GM21381 (cell line): ENCODE measurements around the gene DOCK10.
"Not testable (repeated sequence)": the region's sequence is repeated elsewhere in the genome, so short reads cannot be mapped to it uniquely, and the experiment has no call there.

ENCODE experiments used
- ATAC-seq: cut with Tn5 transposase; IDR thresholded peaks from one replicate; pipeline ENCODE4 v1.9.1; 2021; ENCODE audit warnings: mild to moderate bottlenecking, moderate library complexity; ENCODE audit not compliant: unreplicated experiment

Gene DOCK10

DNA sequence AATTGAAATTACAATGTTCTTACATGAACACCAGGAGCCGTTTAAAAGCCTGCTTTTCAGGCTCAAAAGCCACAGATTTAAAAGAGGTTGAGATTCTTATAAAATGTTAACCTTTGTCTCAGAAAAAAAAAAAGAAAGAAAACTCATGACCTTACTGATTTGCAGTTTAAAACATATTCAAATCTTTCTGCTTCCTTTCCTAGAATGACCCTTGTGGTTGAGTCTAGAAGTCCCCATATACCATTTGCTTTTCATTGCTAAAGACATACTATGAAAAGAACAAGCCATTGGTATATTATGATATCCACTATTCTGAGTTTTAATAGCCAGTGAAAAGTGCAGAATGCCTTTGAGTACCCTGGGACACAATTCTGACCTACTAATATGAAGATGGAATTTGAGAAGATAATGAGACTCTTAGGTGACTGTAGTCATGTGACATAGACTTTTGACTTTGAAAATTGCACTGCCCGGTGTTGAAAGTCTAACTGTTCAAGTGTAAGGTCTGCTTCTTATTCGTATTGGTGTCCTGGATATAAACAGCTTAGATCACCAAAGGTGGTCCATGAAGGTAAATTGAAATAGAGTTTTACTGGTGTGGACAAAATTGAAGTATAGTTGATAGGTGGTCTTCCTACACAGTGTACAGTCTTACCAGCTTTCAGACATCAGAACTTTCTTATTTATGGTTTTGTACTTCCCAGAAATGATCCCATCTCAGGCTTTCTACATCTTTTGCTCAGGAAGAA is 117.0 kb downstream of the DOCK10 start:
- peak; percentile 29 for ATAC-seq

DNA sequence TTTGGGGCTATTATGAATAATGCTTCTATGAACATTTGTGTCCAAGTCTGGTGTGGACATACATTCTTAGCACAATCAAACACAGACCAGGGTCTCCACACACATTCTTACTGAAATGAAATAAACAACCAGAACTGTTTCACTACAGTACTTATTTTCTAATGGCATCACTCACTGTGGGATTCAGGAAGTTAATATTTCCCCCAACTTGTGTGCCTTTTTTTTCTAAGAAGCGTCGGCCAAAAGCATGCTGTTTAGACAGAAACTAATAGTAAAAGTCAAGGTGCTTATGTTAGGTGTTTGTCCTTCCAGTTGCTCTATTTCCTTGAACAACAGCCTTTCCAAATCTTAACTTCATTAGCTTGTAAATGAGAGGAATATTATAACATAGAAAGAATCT is 117.6 kb downstream of the DOCK10 start:
- ATAC-seq: no peak

DNA sequence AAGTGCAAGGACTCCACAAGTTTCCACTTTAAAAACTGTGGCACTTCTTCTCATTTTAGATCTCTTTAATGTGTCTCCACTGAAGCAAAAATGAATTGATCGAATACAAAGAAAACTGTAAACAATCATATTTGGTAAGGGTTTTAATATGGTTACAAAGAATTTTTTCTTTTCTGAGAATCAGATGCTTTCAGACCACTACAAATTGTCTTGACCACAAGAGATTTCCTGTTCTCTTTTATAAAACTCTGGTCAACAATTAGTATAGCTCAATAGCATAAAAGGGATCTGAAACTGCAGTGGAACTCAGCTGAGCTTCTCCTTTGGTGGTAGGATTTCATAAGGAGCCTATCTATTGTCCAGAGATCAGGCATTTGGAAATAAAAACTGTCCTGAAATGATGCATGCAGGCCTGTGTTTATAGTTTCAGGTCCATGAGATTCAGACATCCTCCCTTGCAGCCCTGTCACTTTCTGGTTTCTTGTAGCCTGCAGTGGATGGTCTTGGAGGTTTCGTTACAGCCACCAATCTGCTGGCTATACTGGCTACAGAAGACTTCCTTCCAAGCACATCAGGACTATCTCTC is 120.0 kb downstream of the DOCK10 start:
- peak; percentile 69 for ATAC-seq

DNA sequence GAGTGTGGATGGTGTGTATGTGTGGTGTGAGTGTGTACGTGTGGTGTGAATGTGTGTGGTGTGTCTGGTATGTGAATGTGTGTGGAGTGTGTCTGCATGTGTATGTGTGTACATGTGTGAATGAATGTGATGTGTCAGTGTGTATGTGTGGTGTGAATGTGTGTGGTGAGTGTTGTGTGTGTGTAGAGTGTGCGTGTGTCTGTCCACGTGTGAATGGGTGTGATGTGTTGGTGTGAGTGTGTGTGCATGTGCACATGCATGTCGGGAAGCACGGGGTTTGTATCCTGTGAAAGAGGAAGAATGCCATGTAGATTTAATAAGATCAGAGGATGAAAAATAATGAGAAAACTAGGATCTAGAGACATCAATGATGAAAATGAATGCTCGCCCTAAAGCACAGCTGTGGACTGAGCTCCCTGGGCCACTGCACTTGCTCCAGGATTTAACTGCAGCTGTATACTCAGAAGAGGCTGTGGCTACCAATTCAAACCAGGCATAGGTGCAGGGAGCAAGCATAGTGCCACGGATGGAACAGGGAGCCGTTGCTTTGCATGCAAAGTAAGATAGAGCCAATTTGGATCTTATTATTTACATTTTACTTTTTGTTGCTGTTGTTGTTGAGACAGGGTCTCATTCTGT is 122.7 kb downstream of the DOCK10 start:
- ATAC-seq: no peak

DNA sequence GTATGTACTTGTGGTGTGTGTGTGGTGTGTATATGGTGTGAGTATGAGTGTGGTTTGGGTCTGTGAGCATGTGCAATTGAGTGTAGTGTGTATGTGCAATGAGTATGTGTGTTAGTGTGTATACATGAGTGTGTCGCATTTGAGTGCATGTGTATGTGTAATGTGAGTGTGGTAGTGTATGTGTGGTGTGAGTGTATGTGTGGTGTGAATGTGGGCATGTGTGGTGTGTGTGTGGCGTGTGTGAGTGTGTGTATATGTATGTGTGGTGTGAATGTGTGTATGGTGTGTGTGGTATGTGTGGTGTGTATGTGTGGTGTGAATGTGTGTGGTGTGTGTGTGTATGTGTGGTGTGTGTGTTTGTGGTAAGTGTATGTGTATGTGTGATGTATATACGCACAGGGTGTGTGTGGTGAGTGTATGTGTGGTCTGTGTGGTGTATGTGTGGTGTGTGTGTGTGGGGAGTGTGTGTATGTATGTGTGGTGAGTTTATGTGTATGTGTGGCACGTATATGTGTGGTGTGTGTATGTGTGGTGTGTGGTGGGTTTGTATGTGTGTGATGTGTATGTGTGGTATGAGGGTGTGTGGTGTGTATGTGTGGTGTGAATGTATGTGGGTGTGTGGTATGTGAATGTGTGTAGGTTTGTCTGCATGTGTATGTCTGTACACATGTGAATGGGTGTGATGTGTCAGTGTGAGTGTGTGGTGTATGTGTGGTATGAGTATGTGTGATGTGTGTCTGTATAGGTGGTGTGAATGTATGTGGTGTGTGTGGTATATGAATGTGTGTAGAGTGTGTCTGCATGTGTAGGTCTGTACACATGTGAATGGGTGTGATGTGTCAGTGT is 123.4 kb downstream of the DOCK10 start:
- ATAC-seq: no peak

DNA sequence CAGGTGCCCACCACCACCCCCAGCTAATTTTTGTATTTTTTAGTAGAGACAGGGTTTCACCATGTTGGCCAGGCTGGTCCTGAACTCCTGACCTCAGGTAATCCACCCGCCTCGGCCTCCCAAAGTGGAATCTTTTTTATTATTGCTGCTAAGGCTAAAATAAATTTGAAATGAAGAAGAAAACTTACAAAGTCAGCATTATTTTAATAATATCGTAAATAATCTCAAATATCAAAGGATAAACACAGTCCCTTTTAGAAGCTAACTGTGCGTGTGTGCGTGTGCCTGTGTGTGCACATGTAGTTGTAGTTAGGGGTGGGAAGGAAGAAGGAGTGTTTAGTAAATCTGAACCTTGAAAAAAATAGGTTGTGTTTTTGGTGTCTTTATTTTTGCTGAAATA is 125.0 kb downstream of the DOCK10 start:
- not testable (repeated sequence) for ATAC-seq

DNA sequence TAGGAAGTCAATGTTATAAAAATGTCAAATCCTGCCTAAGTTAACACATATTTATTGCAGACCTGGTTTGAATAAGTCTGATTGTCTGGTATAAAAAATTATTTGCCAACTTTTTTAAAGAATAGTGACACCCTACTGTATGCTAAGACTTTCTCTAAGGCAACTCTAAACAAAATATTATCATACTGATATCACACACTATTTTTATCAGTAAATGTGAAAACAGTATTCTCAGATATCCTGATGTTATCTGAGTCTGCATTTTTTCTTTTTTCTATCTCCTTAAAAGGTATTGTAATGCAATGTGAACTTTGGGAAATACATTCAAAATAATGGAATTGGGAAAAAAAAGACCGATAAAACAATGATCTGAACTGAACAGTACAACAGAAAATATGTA is 127.1 kb downstream of the DOCK10 start:
- no peak for ATAC-seq

DNA sequence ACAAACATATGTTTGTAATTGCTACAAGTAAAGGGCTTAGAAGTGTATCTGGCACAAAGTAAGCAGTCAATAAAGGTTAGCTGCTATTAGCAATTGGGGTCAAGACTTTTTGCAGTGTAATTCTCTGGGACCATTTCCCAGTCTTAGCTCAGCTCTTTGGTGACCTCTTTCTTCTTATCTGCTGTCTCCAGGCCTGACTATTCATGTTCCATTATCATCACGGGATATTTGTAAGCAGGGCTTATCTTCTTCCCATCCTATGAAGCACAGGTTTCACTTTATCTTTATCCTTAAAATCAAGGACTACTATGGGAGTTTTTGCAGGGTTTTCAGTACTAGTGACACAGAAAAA is 131.7 kb downstream of the DOCK10 start:
- ATAC-seq: peak; percentile 17

DNA sequence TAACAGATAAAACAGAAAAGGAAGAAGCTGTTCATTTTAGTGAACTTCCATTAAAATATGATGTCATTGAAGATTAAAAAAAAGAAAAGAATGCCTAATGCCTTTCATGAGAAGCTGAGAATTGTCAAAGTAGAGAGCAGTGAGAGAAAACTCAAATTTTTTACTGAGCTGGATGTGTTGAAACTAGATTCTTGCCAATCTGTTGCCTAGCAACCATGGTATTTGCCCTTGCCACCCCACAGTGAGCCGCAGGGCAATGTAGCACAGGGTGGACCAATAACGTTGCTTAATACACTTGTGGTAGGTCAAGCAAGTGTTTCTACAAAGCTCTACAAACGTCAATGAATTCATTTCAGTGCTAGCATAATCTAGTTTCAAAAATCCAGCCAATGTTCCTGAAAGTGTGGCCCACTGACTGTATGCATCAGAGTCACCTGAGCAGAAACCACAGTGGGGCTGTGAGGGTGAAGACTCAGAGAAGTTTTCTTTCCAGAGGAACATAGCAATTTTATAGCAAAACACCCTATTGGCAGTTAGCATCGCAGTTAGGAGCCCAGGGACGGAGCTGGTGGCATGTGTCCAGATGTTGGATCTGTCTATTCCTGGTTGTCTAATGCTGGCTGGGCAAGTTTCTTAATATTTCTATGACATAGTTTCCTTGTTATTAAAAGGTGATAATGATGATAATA is 132.2 kb downstream of the DOCK10 start:
- ATAC-seq: peak; percentile 68

DNA sequence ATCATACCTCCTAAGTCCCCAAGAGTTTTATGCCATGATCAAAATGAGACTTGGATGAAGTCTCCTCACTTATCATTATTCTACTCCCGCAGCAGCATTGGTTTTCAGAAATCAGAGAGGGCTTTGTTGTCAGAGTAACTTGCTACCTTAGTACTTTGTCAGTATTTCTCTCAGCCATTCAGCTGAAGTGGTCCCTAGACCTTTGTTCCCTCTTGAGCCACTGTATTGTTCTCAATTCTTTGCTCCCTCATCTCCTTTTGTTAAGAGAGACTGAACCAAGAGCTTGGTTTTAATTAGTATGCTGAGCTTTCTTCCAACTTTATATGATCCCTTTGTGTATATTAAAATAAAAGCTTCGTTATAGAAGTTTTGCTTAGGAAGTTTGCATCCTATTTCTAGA is 133.4 kb downstream of the DOCK10 start:
- no peak for ATAC-seq

DNA sequence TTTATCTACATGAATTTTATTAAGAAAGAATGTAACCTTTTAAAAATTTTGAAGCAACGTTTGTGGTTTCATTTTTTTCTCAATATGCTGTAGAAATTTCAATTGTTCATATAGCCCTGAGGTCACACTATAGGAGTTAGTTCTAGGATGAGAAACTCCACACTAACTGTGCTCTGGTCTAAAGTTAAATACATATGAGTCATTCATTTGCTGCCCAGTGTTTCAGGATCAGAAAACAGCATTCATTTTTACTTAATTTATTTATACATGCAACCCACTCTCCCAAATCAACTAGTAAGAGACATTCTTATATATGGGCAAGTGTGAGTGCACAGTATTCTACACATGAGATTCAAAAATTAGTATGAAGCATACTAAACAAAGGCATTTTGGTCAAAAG is 137.9 kb downstream of the DOCK10 start:
- no peak for ATAC-seq

DNA sequence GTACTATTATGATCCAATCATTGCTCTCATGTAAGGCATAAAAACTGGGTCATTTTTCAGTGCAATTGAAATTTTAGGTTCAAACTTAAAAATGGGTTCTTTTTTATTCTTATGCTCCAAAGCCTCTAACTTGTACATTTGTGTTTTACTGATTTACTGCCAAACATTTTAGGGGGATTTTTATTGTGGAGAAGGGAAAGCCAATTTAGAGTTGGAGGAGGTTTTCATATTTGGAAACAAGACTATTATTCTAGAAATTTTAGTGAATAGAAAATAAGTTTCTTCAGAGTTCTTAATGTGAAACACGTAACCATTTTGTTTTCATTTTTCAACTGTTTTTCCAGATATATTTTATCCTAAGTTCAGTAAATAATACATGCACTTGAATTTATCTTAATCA is 138.6 kb downstream of the DOCK10 start:
- ATAC-seq: no peak

DNA sequence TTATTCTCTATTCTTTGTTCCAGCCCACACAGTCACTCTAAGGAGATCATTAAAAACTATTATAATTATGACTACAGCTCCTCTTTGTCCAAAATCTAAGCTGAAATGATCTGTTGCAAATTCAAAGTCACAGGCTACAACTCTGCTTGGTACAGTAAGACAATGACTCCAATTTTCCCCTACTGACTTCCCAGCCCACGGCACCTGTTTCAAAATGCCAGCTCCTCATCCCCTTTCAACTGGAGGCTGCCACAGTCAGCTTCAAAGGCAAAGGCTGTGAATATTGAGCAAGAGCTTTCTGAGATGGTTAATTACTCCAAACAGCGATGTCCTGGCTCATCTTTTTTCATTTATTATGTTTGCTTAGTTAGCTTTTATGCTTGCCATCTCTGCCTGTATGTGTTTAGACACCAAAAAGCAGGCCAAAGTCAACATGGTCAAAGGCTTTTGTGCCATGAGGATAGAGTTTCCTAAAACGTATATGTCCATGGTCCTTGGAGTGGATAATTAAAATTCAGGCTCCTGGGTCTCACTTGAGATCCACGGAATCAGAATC is 141.1 kb downstream of the DOCK10 start:
- no peak for ATAC-seq

DNA sequence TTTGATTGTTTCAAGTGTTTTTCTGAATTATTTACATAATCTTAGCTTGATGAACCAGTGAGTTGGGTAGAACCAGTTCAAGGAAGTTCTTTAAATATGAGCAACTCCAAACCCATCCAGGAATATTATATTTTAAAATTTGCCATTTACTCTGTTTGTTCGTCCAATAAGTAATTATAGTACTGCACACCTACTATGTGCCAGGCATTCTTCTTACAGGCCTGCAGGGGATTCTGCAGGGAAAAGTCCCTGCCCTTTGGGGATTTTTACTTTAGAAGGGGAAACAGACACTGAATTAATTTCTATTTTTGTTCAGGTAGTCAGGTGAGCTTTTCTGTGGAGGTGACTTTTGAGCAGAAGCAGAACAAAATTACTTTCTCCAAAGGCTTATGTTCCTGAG is 146.9 kb downstream of the DOCK10 start:
- no peak for ATAC-seq

DNA sequence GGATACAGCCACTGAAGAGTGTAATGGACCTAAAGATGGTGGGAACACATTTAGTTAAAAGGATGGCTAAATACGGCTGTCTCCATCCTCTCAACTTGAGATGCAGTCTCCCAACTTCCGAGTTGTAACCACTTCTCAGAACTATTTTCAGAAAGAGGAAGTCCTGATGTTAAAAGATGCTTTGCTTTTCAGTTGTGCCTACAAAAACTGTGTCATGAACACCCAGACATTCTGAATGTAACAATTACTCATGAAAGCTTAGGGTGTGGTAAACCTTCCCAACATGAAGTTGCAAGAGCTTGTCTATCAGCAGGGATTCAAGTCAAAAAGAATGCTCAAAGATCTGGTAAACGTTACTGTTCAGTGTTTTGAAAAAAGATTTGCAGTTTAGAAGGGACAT is 147.9 kb downstream of the DOCK10 start:
- peak; percentile 89 for ATAC-seq

DNA sequence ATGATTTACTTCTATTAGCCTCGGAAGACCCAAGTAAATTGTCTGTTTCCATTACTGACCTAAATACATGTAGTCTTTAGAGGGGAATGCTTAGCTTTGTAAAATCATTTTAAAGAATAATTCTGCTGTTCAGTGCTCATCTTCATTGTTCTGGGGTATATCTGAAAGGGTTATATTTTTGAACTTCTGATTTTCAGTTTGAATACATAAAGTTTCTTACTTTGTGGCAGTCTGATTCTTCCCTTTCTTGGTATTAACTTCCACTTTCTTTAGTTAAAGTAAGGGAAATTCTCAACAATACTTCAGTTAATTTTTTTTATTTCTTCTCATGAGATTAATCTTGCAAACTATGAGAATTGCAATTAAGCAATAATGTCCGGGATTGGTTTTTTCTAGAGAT is 148.4 kb downstream of the DOCK10 start:
- no peak for ATAC-seq

DNA sequence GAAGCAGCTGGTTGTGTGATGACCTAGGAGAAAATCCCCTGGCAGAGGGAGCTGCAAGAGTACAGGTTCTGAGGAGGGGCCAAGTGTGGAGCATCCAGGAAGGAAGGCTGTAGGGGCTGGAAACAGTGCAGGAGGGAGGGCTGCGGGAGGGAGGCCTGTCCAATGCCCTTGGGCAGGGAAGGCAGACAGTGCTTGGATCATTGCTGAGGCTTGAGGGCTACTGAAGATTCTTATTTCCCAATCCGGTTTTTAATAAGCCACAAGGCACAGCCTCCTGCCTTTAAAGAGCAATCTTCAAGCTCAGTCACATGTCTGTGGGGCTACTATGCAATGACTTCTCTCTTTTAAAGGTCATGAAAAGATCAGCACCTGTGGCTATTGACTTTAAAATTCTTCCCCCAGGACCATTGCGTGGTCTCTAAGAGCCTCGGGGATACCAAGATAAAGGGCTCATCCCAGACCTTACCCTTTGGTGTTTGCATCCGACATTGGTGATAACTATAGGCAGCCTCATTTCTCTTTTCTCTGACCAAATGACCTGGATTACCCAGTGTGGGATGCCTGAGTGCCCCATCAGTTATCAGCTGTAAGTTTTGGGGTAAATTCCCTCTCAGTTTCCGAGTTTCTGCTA is 149.6 kb downstream of the DOCK10 start:
- ATAC-seq: no peak

DNA sequence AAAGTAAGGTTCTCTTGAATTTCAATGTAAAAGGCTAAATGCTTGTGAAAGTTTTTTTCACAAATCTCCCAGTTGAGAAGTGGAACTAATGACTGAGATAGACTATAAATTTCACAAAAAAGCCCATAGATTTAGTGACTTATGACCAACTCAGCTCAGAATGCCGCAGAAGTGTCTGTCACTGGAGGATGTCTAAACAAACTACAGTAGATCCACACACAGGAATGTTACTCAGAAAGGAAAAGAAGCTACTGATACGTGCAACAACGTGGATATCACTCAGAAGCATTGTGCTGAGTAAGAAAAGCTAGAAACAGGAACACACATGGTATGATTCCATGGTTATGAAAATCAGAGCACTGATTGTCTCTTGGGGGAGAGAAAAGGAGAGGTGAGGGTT is 151.9 kb downstream of the DOCK10 start:
- no peak for ATAC-seq

DNA sequence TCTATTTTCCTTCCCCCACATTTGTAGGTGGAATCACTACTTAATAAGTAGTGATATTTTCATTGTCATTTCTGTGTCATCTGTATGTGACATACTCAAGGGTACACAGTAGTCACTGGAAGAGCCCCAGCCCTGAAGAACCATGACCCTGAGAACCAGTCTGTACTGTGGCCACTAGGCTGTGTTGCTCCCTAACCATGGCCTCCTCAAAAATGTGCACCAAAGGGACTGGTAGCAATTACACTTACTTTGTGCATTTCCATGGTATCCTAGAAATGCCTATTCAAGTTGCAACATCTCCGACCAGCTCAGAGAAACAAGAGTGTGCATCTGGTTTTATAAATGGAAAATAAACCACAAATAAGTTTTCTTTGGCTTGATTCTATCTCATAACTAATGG is 155.1 kb downstream of the DOCK10 start:
- ATAC-seq: no peak

DNA sequence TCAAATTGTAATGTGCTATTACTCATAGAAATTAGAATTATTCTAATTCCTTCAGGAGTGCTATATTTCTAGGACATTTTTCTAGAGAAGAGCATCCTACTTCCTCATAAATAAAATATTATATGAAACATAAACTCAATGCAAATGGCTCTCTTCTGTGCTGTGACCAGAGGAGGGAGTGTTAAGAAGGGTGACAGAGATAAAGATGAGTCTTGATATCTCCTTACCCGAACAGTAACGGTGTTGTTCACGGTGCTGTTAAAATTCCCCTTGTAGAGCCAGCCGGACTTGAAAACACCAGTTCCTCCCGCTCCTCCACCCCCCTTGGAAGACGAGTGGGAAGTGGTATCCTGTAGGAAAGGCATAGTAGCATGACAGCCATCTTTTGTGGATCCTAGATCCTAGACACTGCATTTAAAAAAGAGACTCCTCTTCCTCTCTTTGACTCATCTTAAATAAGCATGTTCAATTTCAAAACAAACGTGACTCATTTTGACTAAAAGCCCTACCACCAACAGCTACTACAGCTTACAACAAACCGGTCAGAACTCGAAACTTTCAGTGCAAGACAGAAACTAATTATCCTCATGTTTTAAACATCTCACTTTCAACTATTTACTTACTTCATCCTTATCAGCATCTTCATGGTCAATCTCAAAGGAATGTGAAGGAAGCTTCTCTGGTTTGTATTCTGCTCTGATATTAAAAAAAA is 156.3 kb downstream of the DOCK10 start:
- ATAC-seq: peak; percentile 78
